HG03460 (cell line): ENCODE results near the gene MARK1.
A peak's percentile ranks its signal among the peaks of the same experiment; 100 is the strongest.

ENCODE experiments used
- ATAC-seq: cut with Tn5 transposase; IDR thresholded peaks from one replicate; pipeline ENCODE4 v1.9.1; 2021; ENCODE audit not compliant: unreplicated experiment

Gene MARK1

GRCh38 chr1:220527908-220528678 lies at the start of gene MARK1:
Gene MARK1, plus strand, starts transcription at chr1:220528136. Its CDS starts 687 bp downstream, at chr1:220528823.
- ATAC-seq: peak; percentile 50

DNA sequence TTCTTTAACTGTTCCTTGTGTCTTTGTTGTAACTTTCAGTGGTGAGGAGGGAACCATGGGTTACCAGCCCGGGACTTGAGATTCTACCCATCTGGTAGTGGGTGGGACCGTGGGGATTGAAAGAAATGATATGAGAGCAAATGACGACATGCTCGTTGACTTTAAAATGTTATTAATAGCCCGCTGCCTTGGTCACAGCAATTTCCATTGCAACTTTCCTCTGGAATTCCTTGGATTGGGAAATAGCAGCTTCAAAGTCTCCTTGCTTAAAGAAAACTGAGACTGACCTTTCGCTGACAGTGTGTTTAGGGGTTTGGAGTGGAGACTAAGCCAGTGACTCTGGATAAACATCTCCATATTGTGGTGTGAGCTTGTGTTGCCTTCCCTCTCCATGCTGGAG lies 44.2 kb upstream of the MARK1 start:
- ATAC-seq: no peak

DNA sequence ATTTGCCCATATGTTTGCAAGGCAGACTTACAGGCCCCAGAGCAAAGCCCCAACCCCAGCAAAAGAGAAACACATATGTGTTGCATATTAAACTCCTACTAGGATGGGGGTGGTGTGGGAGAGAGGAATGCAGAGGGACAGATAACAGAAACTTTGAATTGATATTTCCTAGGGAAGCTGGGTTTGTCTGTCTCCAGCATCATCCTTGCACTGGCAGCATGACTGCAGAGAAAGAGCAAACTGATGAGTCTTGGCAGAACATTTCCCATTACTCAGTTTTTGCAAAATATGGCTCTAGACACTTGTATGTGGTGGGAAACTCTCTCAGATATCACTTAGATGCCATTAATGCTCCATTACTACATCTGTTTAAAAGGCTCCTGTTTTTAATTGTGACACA lies 43.8 kb upstream of the MARK1 start:
- no peak for ATAC-seq

DNA sequence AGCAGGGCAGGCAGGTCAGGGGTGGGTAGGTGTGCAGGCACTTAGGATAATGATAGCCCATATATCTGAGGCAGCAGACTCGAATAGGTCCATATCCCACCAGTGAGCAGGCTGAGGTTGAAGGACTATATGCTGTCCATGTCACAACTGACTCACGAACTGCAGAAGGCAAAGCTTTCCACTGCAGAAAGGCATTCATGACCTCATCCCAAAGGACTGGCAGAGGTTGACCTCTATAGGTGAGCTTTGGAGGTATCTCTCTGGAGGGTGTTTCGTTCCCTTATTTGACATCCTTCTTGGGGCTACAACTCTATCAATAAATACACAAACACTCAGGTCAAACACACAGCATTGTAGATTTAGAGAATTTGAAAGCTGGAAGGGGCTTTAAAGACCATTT lies 42.8 kb upstream of the MARK1 start:
- ATAC-seq: no peak

- no peak for ATAC-seq
These were observed 42.1 kb upstream of the MARK1 start for GRCh38 chr1:220485791-220486190.

GRCh38 chr1:220487297-220487820 lies 40.6 kb upstream of the MARK1 start:
- ATAC-seq: no peak

- no peak for ATAC-seq
These were observed 36.0 kb upstream of the MARK1 start for GRCh38 chr1:220491891-220492290.

- ATAC-seq: no peak
These were observed 30.6 kb upstream of the MARK1 start for GRCh38 chr1:220497220-220497947.

- no peak for ATAC-seq
These were observed 29.7 kb upstream of the MARK1 start for GRCh38 chr1:220498188-220498587.

GRCh38 chr1:220500372-220500771 lies 27.6 kb upstream of the MARK1 start:
- ATAC-seq: no peak

DNA sequence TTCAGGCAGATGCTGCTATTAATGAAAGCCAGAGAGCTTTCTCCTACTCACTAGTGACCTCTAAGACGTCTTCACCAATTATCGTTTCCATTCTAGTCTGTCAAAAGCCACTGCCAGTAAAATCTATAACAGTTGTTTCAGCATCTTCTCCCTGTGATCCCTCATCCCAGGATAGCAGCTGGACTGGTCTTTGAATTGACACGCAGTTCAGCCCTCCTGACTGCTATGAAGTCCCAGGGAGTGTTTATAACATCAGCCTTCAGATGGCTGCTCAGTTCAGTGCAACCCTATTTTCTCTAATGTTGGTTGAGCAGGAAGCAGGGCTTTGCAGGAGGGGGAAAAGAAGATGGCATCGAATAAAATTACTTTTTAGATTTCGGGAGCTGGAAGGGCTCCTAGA lies 23.6 kb upstream of the MARK1 start:
- ATAC-seq: no peak

GRCh38 chr1:220507085-220507484 lies 20.9 kb upstream of the MARK1 start:
- no peak for ATAC-seq

- ATAC-seq: no peak
These were observed 16.8 kb upstream of the MARK1 start for GRCh38 chr1:220511179-220511578.

DNA sequence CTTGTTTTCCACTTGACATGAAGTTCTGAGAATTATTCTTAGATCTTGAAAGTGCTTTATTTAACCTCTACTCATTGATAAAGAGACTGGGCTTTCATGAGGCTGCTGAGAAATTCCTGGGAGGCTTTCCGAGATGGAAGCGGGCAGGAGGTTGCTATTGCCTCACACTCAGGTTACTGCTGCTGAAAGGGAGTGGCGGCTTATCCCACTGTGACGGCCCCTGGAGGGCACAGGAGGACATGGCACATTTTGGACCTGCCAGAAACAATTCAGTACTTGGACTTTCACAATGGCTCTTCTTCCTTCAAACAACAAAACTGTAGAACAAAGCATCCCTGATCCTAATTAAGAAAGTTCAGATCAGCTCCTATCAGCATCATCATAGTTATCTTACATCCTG lies 16.2 kb upstream of the MARK1 start:
- ATAC-seq: no peak

GRCh38 chr1:220513834-220514233 lies 14.1 kb upstream of the MARK1 start:
- no peak for ATAC-seq

DNA sequence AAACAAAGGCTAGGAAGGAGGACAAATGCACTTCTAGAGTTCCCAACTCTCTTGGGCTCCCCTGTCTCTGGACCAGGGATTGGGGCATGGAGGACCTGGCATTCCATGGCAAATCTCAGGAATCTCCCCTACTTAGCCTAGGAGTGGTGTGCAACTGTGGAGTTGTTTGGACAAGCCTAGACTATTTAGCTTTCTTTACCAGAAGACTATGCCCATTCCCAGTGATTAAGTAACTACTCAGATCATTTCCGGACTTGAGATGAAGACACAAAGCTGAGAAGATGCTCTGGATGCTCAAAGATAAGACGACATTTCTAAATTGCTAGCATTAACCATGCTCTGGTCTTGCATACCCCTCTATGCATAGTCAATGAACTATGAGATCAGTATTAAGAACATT lies 13.7 kb upstream of the MARK1 start:
- no peak for ATAC-seq

- no peak for ATAC-seq
These were observed 11.8 kb upstream of the MARK1 start for GRCh38 chr1:220516014-220516721.

GRCh38 chr1:220516722-220517042 lies 11.3 kb upstream of the MARK1 start:
- ATAC-seq: no peak

GRCh38 chr1:220521778-220522177 lies 6.2 kb upstream of the MARK1 start:
- ATAC-seq: no peak

DNA sequence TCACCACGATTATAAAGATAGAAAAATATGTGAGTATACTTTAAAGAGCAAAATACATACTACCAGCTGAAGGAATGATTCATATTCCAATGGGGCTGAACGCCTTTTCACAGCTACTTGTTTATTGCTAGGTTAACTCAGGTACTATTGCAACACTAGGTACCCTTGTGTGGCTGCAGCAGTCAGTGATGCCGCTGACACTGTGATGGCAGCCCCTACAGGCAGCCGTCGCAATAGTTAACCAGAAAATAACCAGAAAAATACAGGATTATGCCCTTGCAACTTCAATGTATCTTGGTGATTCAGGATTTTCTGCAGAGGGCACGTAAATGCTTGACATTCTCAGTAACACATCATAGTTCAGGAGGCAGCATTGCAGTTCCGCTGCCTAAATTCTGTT lies 1.6 kb upstream of the MARK1 start:
- no peak for ATAC-seq

DNA sequence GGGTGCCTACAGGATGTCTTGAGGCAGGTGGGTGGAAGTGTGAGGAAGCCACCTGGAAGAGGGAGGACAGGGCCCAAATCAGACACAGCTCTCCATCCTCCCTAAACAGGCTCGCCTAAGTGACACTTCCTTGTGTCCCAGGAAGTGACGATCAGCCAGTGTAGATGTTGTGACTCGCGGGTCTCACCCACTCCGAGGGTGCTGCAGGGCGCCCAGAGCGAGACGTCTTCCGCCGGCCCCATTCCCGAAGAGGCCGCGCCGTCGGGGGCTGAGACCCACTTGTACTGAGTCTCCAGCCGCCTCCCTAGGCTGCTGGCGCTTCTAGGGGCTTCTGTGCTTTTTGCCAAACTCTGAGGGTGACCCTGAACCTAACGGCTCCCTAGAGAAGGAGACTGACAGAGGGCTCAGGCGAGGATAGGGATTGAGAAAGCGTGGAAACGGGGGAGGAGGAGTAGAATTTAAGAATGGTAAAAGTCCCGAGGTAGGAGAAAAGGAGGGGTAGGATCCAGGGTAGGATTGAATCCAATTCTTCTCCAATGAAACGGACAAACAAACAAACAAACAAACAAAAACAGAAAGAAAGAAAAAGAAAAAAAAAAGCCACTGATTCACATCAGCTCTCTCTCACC lies 543 bp upstream of the MARK1 start:
- ATAC-seq: no peak
